Fibroblast of the aortic adventitia (primary cell): ENCODE measurements around the gene LHPP. TPM values are rescaled to one million over a fixed set of nuclear protein-coding genes. Genes with fewer than 3 reads are reported as not detected.

ENCODE experiments used
- DNase-seq: peaks from one replicate; pipeline ENCODE4 v3.0.0-alpha.2; 2010; ENCODE audit warnings: low read depth
- H3K4me3 ChIP-seq: 2 replicates; pipeline ENCODE4 v1.5.1; 2011; ENCODE audit warnings: low read depth, mild to moderate bottlenecking, control low read depth, low read length, moderate library complexity
- total RNA-seq: library from RNA; depleted of rRNA; stranded (reverse); fragments of >200 nt; gene quantifications from 2 replicates; pipeline ENCODE4 v1.2.3, GENCODE V29; 2012; ENCODE audit warnings: low replicate concordance
- TF ChIP-seq, protein P1 (sequence below): IDR thresholded peaks from 2 replicates; pipeline ENCODE4 v1.5.1; 2011; ENCODE audit warnings: mild to moderate bottlenecking, low read length, control low read depth, inconsistent platforms; ENCODE audit not compliant: insufficient read depth

Gene LHPP
- total RNA-seq, 1 donor, result 12.5 TPM

GRCh38 chr10:124478515-124478914 is 16.9 kb downstream of the LHPP start:
- TF ChIP-seq, protein P1, sequence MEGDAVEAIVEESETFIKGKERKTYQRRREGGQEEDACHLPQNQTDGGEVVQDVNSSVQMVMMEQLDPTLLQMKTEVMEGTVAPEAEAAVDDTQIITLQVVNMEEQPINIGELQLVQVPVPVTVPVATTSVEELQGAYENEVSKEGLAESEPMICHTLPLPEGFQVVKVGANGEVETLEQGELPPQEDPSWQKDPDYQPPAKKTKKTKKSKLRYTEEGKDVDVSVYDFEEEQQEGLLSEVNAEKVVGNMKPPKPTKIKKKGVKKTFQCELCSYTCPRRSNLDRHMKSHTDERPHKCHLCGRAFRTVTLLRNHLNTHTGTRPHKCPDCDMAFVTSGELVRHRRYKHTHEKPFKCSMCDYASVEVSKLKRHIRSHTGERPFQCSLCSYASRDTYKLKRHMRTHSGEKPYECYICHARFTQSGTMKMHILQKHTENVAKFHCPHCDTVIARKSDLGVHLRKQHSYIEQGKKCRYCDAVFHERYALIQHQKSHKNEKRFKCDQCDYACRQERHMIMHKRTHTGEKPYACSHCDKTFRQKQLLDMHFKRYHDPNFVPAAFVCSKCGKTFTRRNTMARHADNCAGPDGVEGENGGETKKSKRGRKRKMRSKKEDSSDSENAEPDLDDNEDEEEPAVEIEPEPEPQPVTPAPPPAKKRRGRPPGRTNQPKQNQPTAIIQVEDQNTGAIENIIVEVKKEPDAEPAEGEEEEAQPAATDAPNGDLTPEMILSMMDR, result no peak
- no peak for DNase-seq
- no peak overlapping the region for H3K4me3 ChIP-seq

- TF ChIP-seq, protein P1, result no peak
- no peak overlapping the region for H3K4me3 ChIP-seq
- DNase-seq, result no peak
Observed at GRCh38 chr10:124480860-124481259, 19.2 kb downstream of the LHPP start.

- no peak overlapping the region for H3K4me3 ChIP-seq
- TF ChIP-seq, protein P1, result no peak
Observed at GRCh38 chr10:124481717-124482116, 20.1 kb downstream of the LHPP start.

DNA sequence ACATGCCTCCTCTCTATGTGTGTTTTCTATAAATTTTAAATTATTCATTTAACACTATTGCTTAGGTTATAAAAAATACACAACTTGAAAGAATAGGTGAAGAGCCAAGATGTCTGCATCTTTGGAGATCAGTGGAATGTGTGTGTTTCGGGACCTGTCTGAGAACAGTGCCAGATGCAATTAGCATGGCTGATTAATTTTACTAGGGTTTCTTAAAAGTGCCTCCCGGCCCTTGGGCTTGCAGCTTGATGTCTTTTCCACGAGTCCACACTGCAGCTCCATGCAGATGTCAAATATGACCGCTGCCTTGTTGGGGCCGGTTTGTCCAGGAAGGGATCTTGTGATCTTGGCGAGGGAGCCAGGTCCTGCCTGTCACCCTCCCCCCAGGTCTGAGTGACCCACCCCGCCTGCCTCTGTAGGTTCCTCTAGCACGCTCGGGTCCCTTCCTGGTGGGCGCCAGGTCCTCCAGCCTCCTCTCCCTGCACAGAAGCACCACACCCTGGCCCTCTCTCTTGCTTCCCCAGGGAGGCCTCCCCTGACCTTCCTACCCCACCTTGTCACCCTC is 20.7 kb downstream of the LHPP start:
- TF ChIP-seq, protein P1, result no peak
- no peak for DNase-seq
- H3K4me3 ChIP-seq, result no peak overlapping the region

More at GRCh38 chr10:124481717-124482116, 20.1 kb downstream of the LHPP start:
- no peak for DNase-seq

- no peak overlapping the region for H3K4me3 ChIP-seq
- TF ChIP-seq, protein P1, result no peak
- no peak for DNase-seq
Observed at GRCh38 chr10:124482876-124483275, 21.3 kb downstream of the LHPP start.

DNA sequence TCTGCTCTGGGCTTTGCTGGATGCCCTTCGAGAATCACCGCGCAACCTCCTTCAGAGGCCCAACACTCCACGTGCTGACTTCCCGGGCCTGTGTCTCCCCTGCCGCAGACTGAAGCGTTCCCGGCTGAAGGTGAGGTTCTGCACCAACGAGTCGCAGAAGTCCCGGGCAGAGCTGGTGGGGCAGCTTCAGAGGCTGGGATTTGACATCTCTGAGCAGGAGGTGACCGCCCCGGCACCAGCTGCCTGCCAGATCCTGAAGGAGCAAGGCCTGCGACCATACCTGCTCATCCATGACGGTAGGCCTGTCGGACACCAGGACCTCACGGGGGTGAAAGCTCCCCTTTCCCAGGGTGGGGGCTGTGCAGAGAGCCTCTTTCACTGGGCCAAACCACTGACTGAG is 22.4 kb downstream of the LHPP start:
- DNase-seq, result no peak
- TF ChIP-seq, protein P1, result no peak
- H3K4me3 ChIP-seq, result no peak overlapping the region

DNA sequence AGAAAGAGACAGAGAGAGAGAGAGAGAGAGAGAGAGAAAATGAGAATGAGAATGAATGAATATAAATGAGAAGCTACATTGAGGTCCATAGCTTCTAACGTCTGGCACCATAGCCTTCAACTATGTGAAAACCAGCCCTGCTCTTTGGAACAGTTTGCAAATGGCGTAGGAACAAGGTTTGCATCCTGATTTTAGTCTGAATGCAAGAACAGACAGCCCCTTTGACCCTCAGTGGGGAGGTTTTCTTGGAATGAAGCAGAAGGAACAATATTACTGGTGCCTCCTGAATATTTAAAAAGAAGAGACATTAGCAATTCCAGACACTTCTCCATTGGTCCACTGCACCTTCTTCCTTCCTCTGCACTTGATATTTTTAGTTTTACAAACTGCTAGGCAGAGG is 23.0 kb downstream of the LHPP start:
- TF ChIP-seq, protein P1, result no peak
- DNase-seq, result no peak
- no peak overlapping the region for H3K4me3 ChIP-seq
